ENCODE data around the gene KCTD6.
"Not testable (repeated sequence)": the region's sequence is repeated elsewhere in the genome, so short reads cannot be mapped to it uniquely, and the experiment has no call there.

The KCTD6 gene

GRCh38 chr3:58524326-58524888 is 32.5 kb downstream of the KCTD6 start:
- no peak for DNase-seq (ENCODE audit: low spot score)

DNA sequence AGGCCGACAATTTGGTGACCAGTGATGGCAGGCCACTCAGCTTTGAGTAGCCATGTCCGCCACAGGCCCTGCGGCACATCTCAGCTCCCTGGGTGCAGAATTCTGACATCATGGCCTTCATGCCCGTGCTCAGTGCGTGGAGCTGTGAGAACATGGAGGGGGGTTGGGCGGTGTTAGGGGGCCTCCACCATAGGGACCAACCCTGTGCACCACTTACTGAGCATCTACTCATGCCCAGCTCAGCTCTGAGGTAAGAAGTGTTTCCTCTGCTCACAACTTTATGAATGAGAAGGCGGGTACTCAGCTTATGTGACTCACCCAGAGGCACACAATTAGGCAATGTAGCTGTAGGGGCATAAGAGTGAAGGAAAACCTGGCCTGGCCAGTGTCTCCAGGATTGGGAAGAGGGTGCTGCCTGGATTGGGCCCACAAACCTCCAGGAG is 34.6 kb downstream of the KCTD6 start:
- DNase-seq (ENCODE audit: low spot score): peak; percentile 23

GRCh38 chr3:58527440-58527839 is 35.5 kb downstream of the KCTD6 start:
- not testable (repeated sequence) for DNase-seq (ENCODE audit: low spot score)

DNA sequence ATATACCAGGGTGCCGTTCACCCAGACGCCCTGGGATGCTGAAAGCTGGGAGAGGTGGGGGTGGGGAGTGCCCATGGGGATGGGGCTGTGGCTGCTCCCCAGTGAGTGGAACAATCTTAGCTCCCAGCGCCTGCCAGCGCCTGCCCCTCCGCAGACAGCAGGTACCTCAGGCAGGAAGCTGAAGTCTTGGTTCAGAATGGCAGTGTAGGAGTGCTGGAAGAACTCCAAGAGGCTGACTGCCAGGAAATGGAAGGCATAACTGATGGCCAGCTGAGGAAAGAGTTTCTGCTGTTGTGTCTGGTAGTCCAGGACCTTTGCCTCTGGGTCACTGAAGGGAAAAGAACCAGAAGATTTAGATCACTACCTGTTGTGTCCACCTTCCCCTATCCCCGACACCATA is 36.7 kb downstream of the KCTD6 start:
- DNase-seq (ENCODE audit: low spot score): no peak

- DNase-seq (ENCODE audit: low spot score): peak; percentile 9
Measured at GRCh38 chr3:58529516-58530353, 37.8 kb downstream of the KCTD6 start.

DNA sequence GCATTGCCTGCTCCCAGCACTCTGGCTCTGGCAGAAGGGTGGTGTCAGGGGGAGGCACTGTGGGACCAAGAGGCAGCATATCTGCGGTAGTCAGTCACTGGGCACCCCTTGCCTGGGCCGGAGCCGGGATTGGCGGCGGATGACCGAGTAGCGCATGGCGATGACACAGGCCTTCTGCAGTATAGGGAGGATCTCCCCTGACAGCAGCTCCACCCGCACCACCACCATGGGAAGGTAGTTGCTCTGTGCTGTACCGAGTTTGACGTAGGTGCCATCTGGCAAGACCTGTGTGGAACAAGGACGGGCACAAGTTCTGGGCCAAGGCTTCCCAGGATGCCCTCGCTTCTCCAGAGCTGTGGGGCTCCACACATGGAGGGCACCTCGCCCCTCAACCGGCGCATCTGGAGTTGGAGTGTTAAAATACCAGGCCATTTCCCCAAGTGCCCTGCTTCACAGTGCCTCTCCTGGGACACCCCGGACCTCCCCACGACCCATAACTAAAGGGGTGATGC is 38.5 kb downstream of the KCTD6 start:
- no peak for DNase-seq (ENCODE audit: low spot score)

GRCh38 chr3:58531555-58531954 is 39.7 kb downstream of the KCTD6 start:
- DNase-seq (ENCODE audit: low spot score): no peak

- DNase-seq (ENCODE audit: low spot score): peak; percentile 17
Measured at GRCh38 chr3:58531956-58532355, 40.1 kb downstream of the KCTD6 start.

GRCh38 chr3:58532794-58533220 is 40.9 kb downstream of the KCTD6 start:
- DNase-seq (ENCODE audit: low spot score): peak; percentile 87

GRCh38 chr3:58534592-58535494 is 42.9 kb downstream of the KCTD6 start:
- no peak for DNase-seq (ENCODE audit: low spot score)

GRCh38 chr3:58535531-58536500 is 43.9 kb downstream of the KCTD6 start:
- DNase-seq (ENCODE audit: low spot score): no peak

- no peak for DNase-seq (ENCODE audit: low spot score)
Measured at GRCh38 chr3:58536501-58537411, 44.9 kb downstream of the KCTD6 start, which contains the start of gene ACOX2. TSS of gene ACOX2 (minus strand) at chr3:58537190. CDS start at chr3:58535106, 2,084 bp downstream.

GRCh38 chr3:58537412-58538301 is 45.8 kb downstream of the KCTD6 start:
- no peak for DNase-seq (ENCODE audit: low spot score)

DNA sequence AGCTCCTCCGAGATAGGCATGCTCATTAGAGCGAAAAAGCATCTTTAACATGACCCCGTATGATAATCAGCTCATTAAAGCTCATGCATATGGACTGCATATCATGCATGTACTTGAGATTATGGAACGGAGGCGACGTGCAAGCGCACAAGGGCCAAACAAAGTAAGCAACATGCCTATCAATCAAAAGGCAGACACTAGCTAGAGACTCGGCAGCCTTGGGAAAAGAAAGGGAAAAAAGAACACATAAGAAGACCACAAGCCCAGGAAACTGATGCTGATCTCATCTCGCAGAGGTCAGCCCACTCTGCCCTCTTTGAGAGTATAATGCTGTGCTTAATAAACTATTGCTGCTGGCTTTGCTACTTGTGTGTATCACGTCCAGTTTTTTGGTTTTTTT is 47.7 kb downstream of the KCTD6 start:
- no peak for DNase-seq (ENCODE audit: low spot score)

GRCh38 chr3:58540176-58540858 is 48.4 kb downstream of the KCTD6 start:
- DNase-seq (ENCODE audit: low spot score): no peak

- DNase-seq (ENCODE audit: low spot score): no peak
Measured at GRCh38 chr3:58544541-58544940, 52.6 kb downstream of the KCTD6 start.

GRCh38 chr3:58551636-58552180 is 59.8 kb downstream of the KCTD6 start:
- no peak for DNase-seq (ENCODE audit: low spot score)

Measured in activated CD4-positive, alpha-beta T cell treated with anti-CD3 and anti-CD28 coated beads, Interleukin-2, Interleukin-4, amounts not matched to agents 100 ng/mL and 50 ng/mL, durations not matched to agents 16 hours and 8 hours (primary cell).